HepG2 (cell line): ENCODE measurements around the gene ABTB2. TPM values are rescaled to one million over a fixed set of nuclear protein-coding genes. Genes with fewer than 3 reads are reported as not detected.

Experiments
- CEBPG ChIP-seq: IDR thresholded peaks from 2 replicates; pipeline ENCODE4 v1.6.1; 2016
- ELF1 ChIP-seq: sonication (generic); formaldehyde crosslinking; IDR thresholded peaks from 2 replicates; pipeline ENCODE4 v1.4.0; 2020; ENCODE audit warnings: missing genetic modification reagents
- HNRNPUL1 ChIP-seq: fragments of 200-400 bp; formaldehyde crosslinking; IDR thresholded peaks from 2 replicates; pipeline ENCODE4 v1.6.1; 2017; ENCODE audit warnings: low read depth, mild to moderate bottlenecking, low read length, moderate library complexity
- KDM6A ChIP-seq: IDR thresholded peaks from 2 replicates; pipeline ENCODE4 v1.6.1; 2016; ENCODE audit warnings: low read depth
- KLF15 ChIP-seq: sonication (generic); formaldehyde crosslinking; IDR thresholded peaks from 2 replicates; pipeline ENCODE4 v1.8.1; 2023; ENCODE audit warnings: borderline replicate concordance, mild to moderate bottlenecking, inconsistent platforms, missing genetic modification reagents, mixed read lengths
- MIER3 ChIP-seq: IDR thresholded peaks from 2 replicates; pipeline ENCODE4 v1.6.1; 2016; ENCODE audit warnings: missing compliant biosample characterization, borderline replicate concordance
- MYPOP ChIP-seq: sonication (generic); formaldehyde crosslinking; IDR thresholded peaks from 2 replicates; pipeline ENCODE4 v1.8.1; 2023; ENCODE audit warnings: mild to moderate bottlenecking, moderate library complexity, missing genetic modification reagents
- MZF1 ChIP-seq: sonication (generic); formaldehyde crosslinking; IDR thresholded peaks from 2 replicates; pipeline ENCODE4 v1.8.1; 2023; ENCODE audit warnings: mild to moderate bottlenecking, missing genetic modification reagents, borderline replicate concordance
- RAD21 ChIP-seq: fragments of 450-650 bp; formaldehyde crosslinking; IDR thresholded peaks from 2 replicates; pipeline ENCODE4 v1.5.0; 2020; ENCODE audit warnings: mild to moderate bottlenecking
- REL ChIP-seq: sonication (generic); formaldehyde crosslinking; conservative IDR thresholded peaks from 2 replicates; pipeline ENCODE4 v1.8.0; 2022; ENCODE audit warnings: mild to moderate bottlenecking, missing genetic modification reagents, moderate library complexity
- SMYD3 ChIP-seq: sonication (generic); formaldehyde crosslinking; IDR thresholded peaks from 2 replicates; pipeline ENCODE4 v1.8.1; 2023; ENCODE audit warnings: mild to moderate bottlenecking, missing genetic modification reagents
- TCF7L2 ChIP-seq: IDR thresholded peaks from 2 replicates; pipeline ENCODE4 v1.6.1; 2011; ENCODE audit warnings: mild to moderate bottlenecking, low read depth, low read length, moderate library complexity
- TMF1 ChIP-seq: sonication (generic); formaldehyde crosslinking; IDR thresholded peaks from 2 replicates; pipeline ENCODE4 v1.8.1; 2022; ENCODE audit warnings: low read depth, missing genetic modification reagents
- ZBTB26 ChIP-seq: IDR thresholded peaks from 2 replicates; pipeline ENCODE4 v1.6.1; 2016; ENCODE audit warnings: missing compliant biosample characterization, missing genetic modification reagents, borderline replicate concordance
- ZFAT ChIP-seq: sonication (generic); formaldehyde crosslinking; conservative IDR thresholded peaks from 2 replicates; pipeline ENCODE4 v1.8.1; 2023; ENCODE audit warnings: missing genetic modification reagents, inconsistent platforms
- ZKSCAN5 ChIP-seq: sonication (generic); formaldehyde crosslinking; IDR thresholded peaks from 2 replicates; pipeline ENCODE4 v1.5.1; 2020; ENCODE audit warnings: mild to moderate bottlenecking, missing genetic modification reagents
- ZNF18 ChIP-seq: sonication (generic); formaldehyde crosslinking; IDR thresholded peaks from 2 replicates; pipeline ENCODE4 v1.8.0; 2022; ENCODE audit warnings: mild to moderate bottlenecking, missing genetic modification reagents; ENCODE audit not compliant: insufficient replicate concordance
- ZNF230 ChIP-seq: sonication (generic); formaldehyde crosslinking; IDR thresholded peaks from 2 replicates; pipeline ENCODE4 v1.4.0; 2020; ENCODE audit warnings: mild to moderate bottlenecking, missing genetic modification reagents
- ZNF235 ChIP-seq: sonication (generic); formaldehyde crosslinking; IDR thresholded peaks from 2 replicates; pipeline ENCODE4 v1.8.1; 2023; ENCODE audit warnings: mild to moderate bottlenecking, missing genetic modification reagents, borderline replicate concordance
- ZNF619 ChIP-seq: sonication (generic); formaldehyde crosslinking; IDR thresholded peaks from 2 replicates; pipeline ENCODE4 v1.4.0; 2020; ENCODE audit warnings: mild to moderate bottlenecking, missing genetic modification reagents
- ZNF777 ChIP-seq: sonication (generic); formaldehyde crosslinking; IDR thresholded peaks from 2 replicates; pipeline ENCODE4 v1.4.0; 2020; ENCODE audit warnings: missing genetic modification reagents
- ZSCAN21 ChIP-seq: sonication (generic); formaldehyde crosslinking; IDR thresholded peaks from 2 replicates; pipeline ENCODE4 v1.8.0; 2022; ENCODE audit warnings: mild to moderate bottlenecking, missing genetic modification reagents, moderate library complexity, borderline replicate concordance
- ZSCAN31 ChIP-seq: sonication (generic); formaldehyde crosslinking; IDR thresholded peaks from 2 replicates; pipeline ENCODE4 v1.5.0; 2020; ENCODE audit warnings: low read depth, mild to moderate bottlenecking, missing genetic modification reagents
- polyA plus RNA-seq, 8 experiments: library from polyadenylated mRNA; depleted of rRNA in 3 of 8; stranded (reverse) in 7 of 8; unstranded in 1 of 8; fragments of >200 nt; fragmentation: Illumina TruSeq in 4 of 8; extraction: Trizol in 4 of 8; gene quantifications; 2 replicates each; pipeline versions ENCODE4 v1.2.1 to v1.2.3, GENCODE V29; 2011 to 2016; ENCODE audit warnings: low read depth in 4 of 8, missing spikeins in 1 of 8, mixed read lengths in 1 of 8; ENCODE audit not compliant: insufficient read depth in 1 of 8
- total RNA-seq, 5 experiments: library from RNA; depleted of rRNA; stranded (reverse); fragments of >200 nt; fragmentation: Illumina TruSeq; extraction: Trizol; gene quantifications; 2 replicates each; pipeline ENCODE4 v1.2.3, GENCODE V29; 2016; ENCODE audit warnings: low read depth in 1 of 5
- TF ChIP-seq, protein P1 (sequence below): sonication (generic); formaldehyde crosslinking; conservative IDR thresholded peaks from 2 replicates; pipeline ENCODE4 v1.8.0; 2022; ENCODE audit warnings: low read depth, missing genetic modification reagents
- TF ChIP-seq, protein P2 (sequence below): sonication (generic); formaldehyde crosslinking; IDR thresholded peaks from 2 replicates; pipeline ENCODE4 v1.8.1; 2022; ENCODE audit warnings: mild to moderate bottlenecking, missing genetic modification reagents

The ABTB2 gene
- total and polyA plus RNA-seq, 2 of the 13 experiments (the other 11 are each of a cell fraction or from before 2014, with no cell fraction given) = 5.1 to 15.4 TPM

DNA sequence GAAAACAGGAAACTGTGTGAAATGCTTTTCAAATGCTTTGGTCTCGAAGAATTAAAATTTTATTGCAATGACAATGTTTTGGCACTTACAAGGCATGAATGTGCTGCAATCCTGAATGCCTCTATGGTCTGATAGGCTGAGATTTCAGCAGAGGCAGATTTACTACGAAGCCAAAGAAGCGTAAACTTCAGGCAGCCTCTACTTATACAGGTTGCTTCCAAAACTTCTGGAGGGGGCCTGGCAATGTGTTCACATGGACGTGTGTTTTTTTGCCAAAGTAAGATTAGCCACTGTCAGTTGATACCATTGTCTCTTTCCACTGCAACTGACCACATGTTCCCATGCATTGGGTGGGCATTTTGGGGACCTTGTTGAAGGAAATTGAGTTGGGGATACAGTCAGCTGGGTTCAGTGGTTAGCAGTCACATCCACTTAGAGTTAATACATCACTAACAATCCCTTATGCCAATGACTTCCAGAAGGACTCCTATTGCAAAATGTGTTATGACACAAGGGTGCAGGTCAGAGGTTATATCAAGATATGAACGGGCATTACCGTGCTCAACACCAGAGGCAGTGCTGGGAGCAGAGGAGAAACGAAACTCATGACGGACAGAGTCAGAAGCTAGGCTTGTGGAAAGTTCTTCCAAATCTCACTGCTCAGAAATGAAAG is 48.8 kb downstream of the ABTB2 start (continued):
- TF ChIP-seq SMYD3 (CRISPR knock-in tag) = no peak
- no peak for TF ChIP-seq ZFAT (CRISPR knock-in tag)
- TF ChIP-seq TCF7L2 = no peak
- peak; percentile 92 for TF ChIP-seq CEBPG
- no peak for TF ChIP-seq MZF1
- TF ChIP-seq ZSCAN31 (CRISPR knock-in tag) = no peak
- peak; percentile 41; the same call in 1 of the 2 replicates for TF ChIP-seq RAD21 (CRISPR knock-in tag)
- no peak for TF ChIP-seq ZNF777 (CRISPR knock-in tag)
- TF ChIP-seq ZNF230 (CRISPR knock-in tag) = no peak
- TF ChIP-seq REL (CRISPR knock-in tag) = no peak
- TF ChIP-seq, protein P1, sequence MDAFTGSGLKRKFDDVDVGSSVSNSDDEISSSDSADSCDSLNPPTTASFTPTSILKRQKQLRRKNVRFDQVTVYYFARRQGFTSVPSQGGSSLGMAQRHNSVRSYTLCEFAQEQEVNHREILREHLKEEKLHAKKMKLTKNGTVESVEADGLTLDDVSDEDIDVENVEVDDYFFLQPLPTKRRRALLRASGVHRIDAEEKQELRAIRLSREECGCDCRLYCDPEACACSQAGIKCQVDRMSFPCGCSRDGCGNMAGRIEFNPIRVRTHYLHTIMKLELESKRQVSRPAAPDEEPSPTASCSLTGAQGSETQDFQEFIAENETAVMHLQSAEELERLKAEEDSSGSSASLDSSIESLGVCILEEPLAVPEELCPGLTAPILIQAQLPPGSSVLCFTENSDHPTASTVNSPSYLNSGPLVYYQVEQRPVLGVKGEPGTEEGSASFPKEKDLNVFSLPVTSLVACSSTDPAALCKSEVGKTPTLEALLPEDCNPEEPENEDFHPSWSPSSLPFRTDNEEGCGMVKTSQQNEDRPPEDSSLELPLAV = no peak
- TF ChIP-seq, protein P2, sequence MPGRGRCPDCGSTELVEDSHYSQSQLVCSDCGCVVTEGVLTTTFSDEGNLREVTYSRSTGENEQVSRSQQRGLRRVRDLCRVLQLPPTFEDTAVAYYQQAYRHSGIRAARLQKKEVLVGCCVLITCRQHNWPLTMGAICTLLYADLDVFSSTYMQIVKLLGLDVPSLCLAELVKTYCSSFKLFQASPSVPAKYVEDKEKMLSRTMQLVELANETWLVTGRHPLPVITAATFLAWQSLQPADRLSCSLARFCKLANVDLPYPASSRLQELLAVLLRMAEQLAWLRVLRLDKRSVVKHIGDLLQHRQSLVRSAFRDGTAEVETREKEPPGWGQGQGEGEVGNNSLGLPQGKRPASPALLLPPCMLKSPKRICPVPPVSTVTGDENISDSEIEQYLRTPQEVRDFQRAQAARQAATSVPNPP (CRISPR knock-in tag) = no peak
- TF ChIP-seq ZBTB26 (CRISPR knock-in tag) = no peak
- no peak for TF ChIP-seq ZKSCAN5 (CRISPR knock-in tag)
- 0 out of 2 replicates have a peak, but pooled peaks have one; percentile 29 for TF ChIP-seq KDM6A (CRISPR knock-in tag)
- TF ChIP-seq HNRNPUL1 = no peak
- TF ChIP-seq ZNF235 (CRISPR knock-in tag) = no peak
- TF ChIP-seq ELF1 (CRISPR knock-in tag) = no peak
- TF ChIP-seq MIER3 (CRISPR knock-in tag) = peak; percentile 58; the same call in 1 of the 2 replicates
- 0 out of 2 replicates have a peak, but pooled peaks have one; percentile 30 for TF ChIP-seq MYPOP (CRISPR knock-in tag)
- TF ChIP-seq ZNF18 = no peak
- TF ChIP-seq KLF15 (CRISPR knock-in tag) = no peak
- TF ChIP-seq ZNF619 (CRISPR knock-in tag) = no peak
- TF ChIP-seq TMF1 (CRISPR knock-in tag) = no peak
- TF ChIP-seq ZSCAN21 (CRISPR knock-in tag) = peak; percentile 76; the same call in 1 of the 2 replicates
